GM23248 (cell line): Measurements from ENCODE around the gene TRMT112.

ENCODE experiments used
- EZH2 ChIP-seq: fragments of 200-600 bp; sonication (generic); IDR thresholded peaks from 2 replicates; pipeline ENCODE4 v1.6.1; 2018; ENCODE audit warnings: antibody characterized with exemption, mild to moderate bottlenecking; ENCODE audit not compliant: insufficient read depth, poor library complexity, severe bottlenecking
- EZH2phosphoT487 ChIP-seq: fragments of 200-600 bp; sonication (generic); IDR thresholded peaks from 2 replicates; pipeline ENCODE4 v1.6.1; 2018; ENCODE audit warnings: antibody characterized with exemption, moderate library complexity, mild to moderate bottlenecking, low read depth; ENCODE audit not compliant: insufficient read depth

DNA sequence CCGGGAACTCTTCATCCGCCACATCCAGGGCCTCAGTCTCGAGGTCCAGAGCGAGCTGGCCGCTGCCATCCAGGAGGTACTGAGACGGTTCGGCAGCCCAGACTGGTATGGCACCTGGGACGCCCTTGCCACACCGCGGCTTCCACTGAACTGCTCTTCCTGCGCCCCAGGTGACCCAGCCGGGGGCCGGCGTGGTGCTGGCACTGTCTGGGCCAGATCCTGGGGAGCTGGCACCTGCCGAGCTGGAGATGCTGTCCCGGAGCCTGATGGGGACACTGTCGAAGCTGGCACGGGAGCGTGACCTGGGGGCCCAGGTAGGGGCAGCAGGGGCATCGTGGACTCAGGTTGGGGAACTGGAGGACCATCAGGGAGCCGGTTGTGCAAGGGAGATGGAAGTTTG is 24.1 kb upstream of the TRMT112 start:
- TF ChIP-seq EZH2phosphoT487 (no peak), EZH2 (no peak)
